Stimulated activated CD4-positive, alpha-beta T cell treated with anti-CD3 and anti-CD28 coated beads, Interleukin-2, amount 100 ng/mL, for 24 hours (primary cell): ENCODE measurements around the gene NUDT22.

Experiments
- DNase-seq, 2 donors: peaks; one replicate each; pipeline ENCODE4 v3.0.0-alpha.2; 2020

The NUDT22 gene

DNA sequence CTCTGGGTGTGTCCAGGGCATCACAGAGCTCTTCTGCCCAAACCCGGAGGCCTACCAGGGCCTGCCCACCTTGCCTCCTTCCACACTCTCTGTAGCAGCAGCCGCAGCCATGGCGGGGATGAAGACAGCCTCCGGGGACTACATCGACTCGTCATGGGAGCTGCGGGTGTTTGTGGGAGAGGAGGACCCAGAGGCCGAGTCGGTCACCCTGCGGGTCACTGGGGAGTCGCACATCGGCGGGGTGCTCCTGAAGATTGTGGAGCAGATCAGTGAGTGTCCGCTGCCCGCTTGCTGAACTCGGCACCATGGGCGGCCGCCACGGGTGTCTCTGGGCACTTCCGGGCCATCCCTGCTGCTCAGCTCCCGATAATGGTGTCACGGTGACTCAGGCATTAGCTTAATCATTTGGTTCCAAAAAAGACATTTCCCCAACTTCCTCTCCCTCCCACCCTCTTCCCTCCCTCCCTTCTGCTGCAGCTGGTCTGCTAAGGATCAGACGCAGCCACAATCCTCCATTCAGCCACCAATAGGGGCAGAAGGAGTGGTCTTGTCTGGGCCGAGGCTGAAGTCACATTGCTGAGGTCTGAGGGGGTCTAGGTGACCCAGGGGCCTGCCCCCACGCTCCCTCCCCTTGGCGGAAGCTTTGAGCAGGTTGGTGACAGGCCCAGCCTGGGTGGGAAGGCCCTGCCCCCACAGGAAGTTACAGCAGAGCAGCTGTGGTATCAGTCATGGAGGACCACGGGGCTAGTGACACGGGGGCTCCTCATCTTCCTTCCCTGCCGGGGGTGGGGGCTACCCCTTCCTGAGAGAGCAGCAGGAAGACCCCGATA, 18.6 kb upstream of the NUDT22 start:
- DNase-seq = peak; percentile 84 to 85

DNA sequence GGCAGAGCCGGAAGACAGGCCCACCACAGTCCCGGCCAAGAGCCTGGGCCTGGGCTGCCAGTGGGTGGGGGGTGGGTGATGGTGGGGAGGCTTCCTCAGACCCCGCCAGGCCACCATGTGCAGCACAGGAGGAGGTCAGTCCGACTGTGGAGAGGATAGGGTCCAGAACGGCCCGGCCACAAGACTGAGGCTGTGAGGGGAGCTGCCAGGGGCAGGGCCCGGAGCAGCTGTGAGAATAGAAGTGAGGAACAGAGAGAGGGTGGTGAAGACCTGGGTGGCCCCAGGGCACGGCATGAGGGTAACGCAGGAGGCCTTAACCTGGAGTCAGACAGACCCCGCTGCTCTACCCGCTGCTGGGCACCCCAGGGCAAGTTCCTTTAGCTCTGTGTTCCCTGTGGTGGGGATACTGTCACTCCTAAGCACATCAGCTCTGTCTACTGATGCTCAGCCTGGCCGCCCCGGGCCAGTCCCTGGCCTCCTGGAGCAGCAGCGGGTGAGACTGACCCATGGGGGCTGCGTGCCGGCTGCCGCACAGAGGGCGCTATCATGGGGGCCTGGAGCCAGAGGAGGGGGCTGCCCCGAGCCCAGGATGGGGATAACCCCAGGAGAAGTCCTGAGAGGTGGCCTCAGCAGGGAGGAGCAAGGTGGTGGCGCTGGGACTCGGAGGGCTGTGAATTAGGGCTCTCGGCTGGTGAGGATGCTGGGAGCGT, 17.8 kb upstream of the NUDT22 start:
- DNase-seq = no peak

DNA sequence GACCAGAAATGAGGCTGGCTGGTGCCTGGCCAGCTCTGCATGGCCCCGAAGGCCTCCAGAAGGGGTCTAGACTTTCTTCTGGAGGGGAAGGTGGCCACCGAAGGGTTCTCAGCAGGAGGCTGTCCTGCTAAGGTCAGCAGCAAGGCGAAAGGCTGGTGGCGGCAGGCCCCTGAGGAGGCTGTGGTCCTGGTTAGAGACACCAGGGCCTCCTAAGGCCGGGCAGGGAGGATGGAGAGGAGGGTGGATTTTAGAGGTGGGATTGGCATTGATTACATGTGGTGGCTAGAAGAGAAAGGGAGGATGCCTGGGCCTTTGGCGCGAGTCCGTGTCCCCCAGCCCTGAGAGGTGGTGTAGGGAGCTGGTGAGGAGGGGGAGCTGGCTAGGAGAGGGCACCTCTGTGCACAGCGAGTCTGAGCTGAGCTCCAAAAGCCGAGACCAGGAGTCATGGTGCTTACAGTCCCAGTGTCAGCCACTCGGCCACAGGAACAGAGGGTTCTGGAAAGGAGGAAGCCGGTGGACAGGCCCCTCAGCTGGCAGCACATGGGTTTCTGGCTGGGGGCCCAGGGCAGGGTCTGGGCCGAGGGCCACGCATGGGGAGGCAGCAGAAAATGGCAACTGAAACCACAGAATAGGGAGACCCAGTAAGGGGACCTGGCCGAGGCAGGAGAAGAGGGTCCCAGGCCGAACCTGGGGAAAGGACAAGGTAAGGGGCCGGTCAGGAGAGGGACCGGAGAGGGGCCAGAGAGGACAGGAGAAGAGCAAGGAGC, 17.1 kb upstream of the NUDT22 start:
- no peak for DNase-seq

DNA sequence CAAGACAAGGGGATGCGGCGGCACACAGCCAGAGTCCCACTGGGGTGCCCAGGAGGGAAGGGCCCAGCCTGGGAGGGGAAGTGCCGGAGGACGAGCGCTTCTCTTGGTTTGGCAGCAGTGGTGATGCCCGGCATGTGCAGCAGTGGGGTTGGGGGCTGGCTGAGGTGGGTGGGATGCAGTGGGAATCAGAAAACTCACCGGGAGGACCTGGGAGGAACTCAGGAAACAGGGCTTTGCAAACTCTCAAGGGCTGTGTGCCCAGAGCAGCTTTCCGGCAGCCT, 16.6 kb upstream of the NUDT22 start:
- DNase-seq = no peak

DNA sequence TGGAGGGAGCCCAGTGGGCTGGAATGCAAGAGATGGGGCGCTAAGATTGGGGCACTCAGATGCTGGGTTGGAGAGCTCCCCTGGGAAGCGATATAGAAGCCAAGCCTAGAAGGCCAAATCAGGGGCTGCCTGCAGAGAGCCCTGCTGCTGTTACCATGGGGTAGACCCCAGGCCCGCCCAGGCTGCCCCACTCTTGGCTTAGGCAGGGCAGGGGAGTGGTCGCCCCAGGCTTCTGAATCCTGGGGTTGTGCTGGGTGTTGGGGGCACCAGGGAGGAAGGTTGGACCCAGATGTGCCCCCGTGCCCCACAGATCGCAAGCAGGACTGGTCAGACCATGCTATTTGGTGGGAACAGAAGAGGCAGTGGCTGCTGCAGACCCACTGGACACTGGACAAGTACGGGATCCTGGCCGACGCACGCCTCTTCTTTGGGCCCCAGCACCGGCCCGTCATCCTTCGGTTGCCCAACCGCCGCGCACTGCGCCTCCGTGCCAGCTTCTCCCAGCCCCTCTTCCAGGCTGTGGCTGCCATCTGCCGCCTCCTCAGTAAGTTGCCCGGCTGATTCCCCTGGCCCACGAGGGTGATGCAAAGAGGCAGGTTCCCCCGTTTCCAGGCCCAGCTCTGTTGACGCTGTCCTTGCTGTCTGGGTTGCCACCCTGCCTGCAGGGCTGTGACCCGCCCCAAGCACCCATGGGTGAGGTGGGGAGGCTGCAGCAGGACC, 15.6 kb upstream of the NUDT22 start:
- DNase-seq = no peak

DNA sequence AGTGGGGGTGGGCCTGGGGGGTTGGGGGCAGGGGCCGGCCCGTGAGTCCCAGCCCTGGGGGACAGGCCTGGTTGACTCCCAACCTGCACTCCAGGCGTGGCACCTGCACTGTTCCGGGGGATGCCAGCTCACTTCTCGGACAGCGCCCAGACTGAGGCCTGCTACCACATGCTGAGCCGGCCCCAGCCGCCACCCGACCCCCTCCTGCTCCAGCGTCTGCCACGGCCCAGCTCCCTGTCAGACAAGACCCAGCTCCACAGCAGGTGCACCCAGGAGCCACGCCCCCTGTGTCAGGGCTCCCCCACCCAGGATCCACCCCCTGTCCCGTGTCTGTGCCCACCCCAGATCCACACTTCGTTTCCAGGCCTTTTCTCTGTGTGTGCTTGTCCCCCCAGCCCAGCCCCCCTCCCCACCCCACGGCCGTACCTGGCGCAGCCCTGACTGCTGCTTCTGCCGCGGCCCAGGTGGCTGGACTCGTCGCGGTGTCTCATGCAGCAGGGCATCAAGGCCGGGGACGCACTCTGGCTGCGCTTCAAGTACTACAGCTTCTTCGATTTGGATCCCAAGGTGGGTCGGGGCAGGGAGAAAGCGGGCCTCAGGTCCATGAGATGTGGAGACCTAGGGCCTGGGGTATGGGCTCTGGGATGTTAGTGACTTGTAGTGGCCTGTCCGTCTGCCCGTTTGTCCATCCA, 14.7 kb upstream of the NUDT22 start:
- DNase-seq = no peak

DNA sequence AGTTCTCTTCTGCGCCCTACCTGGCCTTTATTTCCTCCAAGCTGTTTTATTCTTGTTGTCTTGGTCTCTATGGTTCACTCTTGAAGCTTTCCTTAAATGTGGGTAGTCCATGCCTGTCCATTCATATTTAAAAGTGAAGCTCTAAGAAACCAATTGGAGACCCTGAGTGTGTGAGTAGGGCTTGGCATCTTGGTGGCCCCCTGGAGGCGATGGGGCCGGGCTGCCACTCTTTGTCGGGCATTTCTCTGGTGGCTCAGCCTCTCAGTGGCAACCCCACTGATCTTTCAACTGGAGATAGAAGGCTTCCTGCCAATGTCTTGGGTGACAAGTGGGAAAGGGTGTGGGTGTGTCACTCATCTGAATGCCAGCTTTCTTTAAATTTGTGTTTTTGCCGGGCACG, 9.2 kb upstream of the NUDT22 start:
- no peak for DNase-seq

DNA sequence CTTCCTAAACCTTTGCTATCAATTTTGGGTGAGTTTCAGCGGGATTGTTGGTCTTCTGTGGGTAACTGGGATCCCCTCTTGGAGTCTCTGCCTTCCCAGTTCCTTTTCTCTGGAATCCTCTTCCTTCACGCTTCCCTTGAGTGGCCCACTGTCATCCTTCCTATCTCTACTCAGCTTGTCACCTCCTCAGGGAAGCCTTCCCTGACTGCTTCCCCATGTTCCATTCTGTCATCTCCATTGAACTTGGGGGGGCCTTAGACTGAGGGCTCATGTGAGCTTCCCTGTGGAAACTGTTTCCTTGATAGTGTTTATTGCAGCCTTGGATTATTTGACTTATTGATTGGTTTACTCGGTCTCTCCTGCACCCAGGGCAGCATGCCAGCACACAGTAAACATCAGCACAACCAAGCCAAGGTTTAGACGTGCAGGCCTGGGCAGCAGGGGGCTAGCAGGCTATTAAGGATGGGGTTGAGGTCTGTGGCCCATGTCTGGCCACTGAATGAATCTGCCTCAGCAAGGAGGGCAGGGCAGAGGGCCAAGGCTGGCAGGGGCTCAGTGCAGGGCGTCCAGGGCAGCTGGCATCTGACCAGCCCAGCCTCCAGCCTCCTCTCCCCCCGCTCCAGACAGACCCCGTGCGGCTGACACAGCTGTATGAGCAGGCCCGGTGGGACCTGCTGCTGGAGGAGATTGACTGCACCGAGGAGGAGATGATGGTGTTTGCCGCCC, 7.3 kb upstream of the NUDT22 start:
- no peak for DNase-seq

DNA sequence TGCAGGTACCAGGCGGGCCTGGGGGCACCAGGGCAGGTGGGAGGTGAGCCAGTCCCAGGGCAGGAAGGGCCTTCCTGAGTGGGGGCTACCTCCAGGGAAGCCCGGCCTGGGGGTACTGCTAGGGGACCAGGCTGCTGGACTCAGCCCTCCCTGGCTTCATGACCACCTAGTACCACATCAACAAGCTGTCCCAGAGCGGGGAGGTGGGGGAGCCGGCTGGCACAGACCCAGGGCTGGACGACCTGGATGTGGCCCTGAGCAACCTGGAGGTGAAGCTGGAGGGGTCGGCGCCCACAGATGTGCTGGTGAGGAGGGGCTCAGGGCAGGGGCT, 6.8 kb upstream of the NUDT22 start:
- no peak for DNase-seq

DNA sequence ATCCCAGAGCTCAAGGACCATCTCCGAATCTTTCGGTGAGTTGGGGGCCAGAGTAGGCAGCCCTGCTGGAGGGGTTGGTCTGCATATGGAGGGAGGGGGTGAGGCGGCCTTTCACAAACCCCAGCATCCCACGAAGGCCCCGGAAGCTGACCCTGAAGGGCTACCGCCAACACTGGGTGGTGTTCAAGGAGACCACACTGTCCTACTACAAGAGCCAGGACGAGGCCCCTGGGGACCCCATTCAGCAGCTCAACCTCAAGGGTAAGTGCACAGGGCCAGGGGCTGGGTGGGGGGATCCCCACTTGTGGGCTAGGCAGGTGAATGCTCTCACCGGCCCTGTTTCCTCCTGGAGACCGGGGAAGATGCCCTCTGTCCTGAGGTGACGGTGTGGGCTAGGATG, 6.3 kb upstream of the NUDT22 start:
- DNase-seq = no peak

DNA sequence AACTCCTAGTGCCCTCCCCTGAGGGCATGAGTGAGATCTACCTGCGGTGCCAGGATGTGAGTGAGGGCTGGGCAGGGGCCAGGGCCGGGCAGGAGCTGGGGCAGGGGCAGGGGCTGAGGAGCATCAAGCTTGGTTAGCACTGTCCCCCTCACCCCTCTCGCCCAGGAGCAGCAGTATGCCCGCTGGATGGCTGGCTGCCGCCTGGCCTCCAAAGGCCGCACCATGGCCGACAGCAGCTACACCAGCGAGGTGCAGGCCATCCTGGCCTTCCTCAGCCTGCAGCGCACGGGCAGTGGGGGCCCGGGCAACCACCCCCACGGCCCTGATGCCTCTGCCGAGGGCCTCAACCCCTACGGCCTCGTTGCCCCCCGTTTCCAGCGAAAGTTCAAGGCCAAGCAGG, 5.8 kb upstream of the NUDT22 start:
- no peak for DNase-seq

DNA sequence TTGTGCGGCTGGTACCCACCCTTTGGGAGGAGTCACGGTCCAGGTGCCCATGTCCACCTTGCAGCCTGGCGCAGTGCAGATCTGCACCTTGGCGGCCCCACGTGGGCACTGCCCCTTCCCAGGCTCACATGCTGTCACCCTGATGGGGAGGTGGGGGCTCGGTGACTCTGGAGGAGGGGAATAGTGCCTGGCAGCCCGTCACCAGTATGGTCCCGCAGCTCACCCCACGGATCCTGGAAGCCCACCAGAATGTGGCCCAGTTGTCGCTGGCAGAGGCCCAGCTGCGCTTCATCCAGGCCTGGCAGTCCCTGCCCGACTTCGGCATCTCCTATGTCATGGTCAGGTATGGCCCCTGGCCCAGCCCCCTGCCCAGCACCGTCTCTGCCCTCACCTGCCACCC, 5.3 kb upstream of the NUDT22 start:
- no peak for DNase-seq

DNA sequence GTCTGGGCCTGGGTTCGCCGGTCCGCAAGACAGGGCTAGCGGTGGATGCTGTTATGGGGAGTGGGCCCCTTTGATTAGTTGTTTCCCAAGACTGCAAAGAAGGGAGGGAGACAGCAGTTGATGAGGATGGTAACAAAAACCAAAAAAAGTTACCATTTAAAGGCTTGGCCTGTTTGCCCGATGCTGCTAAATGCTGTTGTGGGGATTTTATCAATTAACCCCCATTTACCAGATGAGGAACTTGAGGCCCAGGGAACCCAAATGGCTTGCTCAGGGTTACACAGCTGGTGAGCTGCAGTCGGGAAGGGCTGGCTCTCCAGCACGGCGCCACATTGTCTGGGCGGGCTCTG, 3.4 kb upstream of the NUDT22 start:
- no peak for DNase-seq

DNA sequence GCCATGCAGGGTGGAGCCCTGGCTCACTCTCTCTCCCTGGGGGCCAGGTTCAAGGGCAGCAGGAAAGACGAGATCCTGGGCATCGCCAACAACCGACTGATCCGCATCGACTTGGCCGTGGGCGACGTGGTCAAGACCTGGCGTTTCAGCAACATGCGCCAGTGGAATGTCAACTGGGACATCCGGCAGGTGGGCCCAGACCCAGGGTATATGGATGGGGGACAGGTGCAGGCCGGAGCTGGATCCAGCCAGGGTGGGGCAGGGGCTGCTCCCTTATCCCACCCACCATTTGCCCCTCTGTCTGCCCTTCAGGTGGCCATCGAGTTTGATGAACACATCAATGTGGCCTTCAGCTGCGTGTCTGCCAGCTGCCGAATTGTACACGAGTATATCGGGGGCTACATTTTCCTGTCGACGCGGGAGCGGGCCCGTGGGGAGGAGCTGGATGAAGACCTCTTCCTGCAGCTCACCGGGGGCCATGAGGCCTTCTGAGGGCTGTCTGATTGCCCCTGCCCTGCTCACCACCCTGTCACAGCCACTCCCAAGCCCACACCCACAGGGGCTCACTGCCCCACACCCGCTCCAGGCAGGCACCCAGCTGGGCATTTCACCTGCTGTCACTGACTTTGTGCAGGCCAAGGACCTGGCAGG, 2.9 kb upstream of the NUDT22 start:
- DNase-seq = no peak

DNA sequence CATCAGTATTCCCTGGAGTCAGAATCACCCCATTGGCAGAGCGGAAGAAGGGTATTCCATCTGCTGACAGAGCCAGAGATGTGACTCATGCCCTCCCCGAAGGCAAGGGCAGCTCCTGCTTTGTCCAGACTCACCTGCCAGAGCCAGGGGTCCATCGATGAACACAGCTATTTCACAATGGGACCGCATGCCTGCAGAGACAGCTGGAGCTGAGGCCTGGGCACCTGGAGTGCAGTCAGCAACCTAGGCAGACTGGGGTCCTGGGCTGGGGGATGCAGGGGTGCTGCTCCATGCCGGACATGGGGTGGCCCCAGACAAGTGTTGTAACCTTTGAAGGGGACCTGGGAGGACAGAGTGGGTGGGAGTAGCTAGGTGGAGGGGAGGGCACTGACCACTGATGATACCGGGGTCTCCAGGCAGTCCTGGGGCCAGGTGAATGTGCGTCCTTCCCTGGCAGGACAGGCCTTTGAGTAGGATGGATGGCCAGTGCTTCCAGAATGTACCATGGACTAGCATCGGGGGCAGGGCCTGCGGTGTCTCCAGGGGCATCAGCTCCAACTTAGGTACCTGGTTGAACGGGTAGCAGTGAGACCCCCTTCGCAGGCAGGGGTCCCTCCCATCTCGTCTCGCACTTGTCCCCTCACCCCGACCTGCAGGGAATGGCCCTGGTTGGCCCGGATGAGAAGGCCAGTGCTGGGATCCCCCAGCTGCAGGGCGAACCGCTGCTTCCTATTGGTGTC, 1.8 kb upstream of the NUDT22 start:
- DNase-seq = no peak

DNA sequence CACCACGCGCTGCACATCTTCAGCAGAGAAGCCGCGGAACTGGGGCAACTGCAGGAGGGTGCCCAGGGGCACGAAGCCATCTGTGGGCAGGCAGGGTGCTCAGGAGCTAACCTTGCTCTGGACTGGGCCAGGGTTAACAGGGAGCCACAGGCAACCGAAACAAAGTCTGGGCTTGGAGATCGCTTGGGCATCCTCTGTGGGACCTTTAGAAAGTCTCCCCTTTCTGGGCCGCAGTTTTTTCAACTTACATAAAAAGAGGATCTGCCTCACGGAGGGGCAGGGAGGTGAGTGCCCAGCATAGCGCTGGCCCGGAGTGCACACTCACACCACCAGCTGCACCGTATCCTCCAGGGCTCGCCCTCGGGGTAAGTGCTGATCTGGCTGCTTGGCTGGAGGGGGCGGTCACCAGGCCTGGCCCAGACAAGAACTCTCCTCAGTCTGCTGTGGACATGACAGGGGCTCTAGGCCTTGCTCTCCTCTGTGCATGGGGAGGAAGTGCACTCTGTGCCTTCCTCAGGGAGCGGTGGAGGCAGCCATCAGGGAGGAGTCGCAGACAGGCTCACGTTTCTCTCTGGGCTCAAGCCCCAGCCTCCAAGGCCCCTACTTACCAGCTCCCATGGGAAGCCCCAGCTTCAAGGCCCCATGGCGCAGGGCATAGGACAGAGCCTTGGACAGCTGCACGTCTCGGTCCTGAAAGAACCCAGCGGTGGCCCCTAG, 1.0 kb upstream of the NUDT22 start:
- no peak for DNase-seq

DNA sequence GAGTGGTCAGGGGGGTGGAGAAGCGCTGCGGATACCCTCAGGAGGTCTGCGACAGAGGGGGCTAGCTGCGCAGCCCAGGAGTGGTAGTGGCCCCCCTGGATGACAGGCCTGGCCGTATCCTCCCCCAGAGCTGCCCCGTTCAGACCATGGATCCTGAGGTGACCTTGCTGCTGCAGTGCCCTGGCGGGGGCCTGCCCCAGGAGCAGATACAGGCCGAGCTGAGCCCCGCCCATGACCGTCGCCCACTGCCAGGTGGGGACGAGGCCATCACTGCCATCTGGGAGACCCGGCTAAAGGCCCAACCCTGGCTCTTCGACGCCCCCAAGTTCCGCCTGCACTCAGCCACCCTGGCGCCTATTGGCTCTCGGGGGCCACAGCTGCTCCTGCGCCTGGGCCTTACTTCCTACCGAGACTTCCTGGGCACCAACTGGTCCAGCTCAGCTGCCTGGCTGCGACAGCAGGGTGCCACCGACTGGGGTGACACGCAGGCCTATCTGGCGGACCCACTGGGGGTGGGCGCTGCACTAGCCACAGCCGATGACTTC, 505 bp downstream of the NUDT22 start:
- DNase-seq = peak; percentile 61 to 75

DNA sequence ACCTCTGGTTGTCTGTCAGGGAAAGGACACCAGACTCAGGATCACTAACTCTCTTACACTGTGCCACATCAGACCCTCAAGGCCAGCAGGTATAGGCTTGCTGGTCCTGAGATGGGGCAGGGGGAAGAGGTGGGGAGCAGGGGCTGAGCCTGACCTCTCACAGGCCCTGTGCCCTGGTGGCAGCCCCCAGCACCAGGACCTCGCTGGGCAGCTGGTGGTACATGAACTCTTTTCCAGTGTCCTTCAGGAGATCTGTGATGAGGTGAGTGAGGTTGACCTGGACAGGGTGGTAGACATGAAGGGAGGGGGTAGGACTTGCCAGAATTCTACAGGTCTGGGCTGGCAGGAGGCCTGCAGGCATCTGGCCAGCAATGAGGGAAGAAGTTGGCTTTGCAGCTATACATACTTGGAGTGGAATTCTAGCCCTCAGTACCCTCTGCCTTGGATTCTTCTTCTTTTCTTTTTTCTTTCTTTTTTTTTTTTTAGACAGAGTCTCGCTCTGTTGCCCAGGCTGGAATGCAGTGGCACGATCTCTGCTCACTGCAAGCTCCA, 1.4 kb downstream of the NUDT22 start:
- no peak for DNase-seq

DNA sequence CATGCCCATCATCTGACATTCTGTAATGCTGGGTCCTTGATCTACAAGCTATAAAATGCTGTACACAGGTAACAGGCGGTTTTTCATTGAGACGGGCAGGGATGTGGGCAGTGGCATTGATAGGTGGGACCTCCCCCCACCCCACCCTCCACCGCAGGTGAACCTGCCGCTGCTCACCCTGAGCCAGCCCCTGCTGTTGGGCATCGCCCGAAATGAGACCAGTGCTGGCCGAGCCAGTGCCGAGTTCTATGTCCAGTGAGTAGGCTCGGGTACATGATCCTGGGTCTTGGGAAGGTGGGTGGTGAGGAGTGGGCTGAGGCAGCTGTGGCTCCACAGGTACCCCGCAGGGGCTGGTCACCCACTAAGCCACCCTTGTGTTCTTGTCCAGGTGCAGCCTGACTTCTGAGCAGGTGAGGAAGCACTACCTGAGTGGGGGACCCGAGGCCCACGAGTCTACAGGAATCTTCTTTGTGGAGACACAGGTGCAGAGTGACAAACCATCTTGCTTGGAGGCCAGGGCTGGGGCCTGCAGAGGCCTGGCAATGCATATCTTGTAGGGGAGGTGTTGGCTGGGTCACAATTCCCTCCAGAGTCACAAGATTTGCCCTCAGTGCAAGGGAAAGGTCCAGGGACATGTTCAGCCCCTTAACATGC, 3.1 kb downstream of the NUDT22 start:
- no peak for DNase-seq
